Activated naive CD8-positive, alpha-beta T cell treated with anti-CD3 and anti-CD28 coated beads, Interleukin-2, amount 50 U/mL, for 24 hours (primary cell): ENCODE results near the gene GBA3.

Source experiments
- ATAC-seq: fragments of 150-1000 bp; cut with Tn5 transposase; one replicate; pipeline ENCODE4 v1.10.0; 2021
- DNase-seq: peaks from one replicate; pipeline ENCODE4 v3.0.0; 2021
- H3K27ac Mint-ChIP-seq: one replicate; pipeline ENCODE4 v1.8.0; 2021; ENCODE audit warnings: mild to moderate bottlenecking, mixed read lengths
- H3K27me3 Mint-ChIP-seq: one replicate; pipeline ENCODE4 v1.8.0; 2021; ENCODE audit warnings: mixed read lengths
- H3K36me3 Mint-ChIP-seq: one replicate; pipeline ENCODE4 v1.8.0; 2021; ENCODE audit warnings: low read depth, mixed read lengths
- H3K4me1 Mint-ChIP-seq: one replicate; pipeline ENCODE4 v1.8.0; 2021; ENCODE audit warnings: mixed read lengths
- H3K4me3 Mint-ChIP-seq: one replicate; pipeline ENCODE4 v1.8.0; 2021; ENCODE audit warnings: mild to moderate bottlenecking, moderate library complexity, mixed read lengths
- H3K9me3 Mint-ChIP-seq: one replicate; pipeline ENCODE4 v1.8.0; 2021; ENCODE audit warnings: mixed read lengths

GBA3 gene

DNA sequence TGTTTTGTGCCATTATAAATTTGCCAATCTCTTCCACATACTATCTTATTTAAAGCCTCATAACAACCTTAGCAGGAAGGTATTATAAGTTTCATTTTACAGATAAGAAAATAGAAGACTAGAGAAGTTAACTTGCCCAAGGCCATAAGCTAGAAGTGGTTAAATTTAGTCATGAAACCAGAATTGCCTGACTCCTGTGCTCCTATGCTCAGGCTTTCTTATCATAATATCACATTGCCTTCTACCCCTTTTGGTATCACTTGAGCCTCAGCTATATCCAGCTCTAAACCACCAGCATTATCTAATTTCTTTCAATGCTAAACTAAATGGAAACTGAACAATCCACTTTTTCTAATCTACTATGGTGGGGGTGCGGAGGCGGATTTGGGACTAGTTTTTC is 164.7 kb downstream of the GBA3 start:
- no peaks in the 10 kb centered on the region for H3K36me3 Mint-ChIP-seq
- H3K4me1 Mint-ChIP-seq = no peaks in the 10 kb centered on the region
- H3K27me3 Mint-ChIP-seq = no peaks in the 10 kb centered on the region
- H3K27ac Mint-ChIP-seq = no peak overlapping the region
- H3K9me3 Mint-ChIP-seq = no peaks in the 10 kb centered on the region
- ATAC-seq (no peak), DNase-seq (no peak)
- H3K4me3 Mint-ChIP-seq = no peak overlapping the region

- no peaks in the 10 kb centered on the region for H3K36me3 Mint-ChIP-seq
- no peak overlapping the region for H3K4me3 Mint-ChIP-seq
- no peaks in the 10 kb centered on the region for H3K4me1 Mint-ChIP-seq
- no peaks in the 10 kb centered on the region for H3K9me3 Mint-ChIP-seq
- H3K27ac Mint-ChIP-seq = no peak overlapping the region
- no peak for DNase-seq
- H3K27me3 Mint-ChIP-seq = no peaks in the 10 kb centered on the region
- ATAC-seq = no peak
These were observed 166.6 kb downstream of the GBA3 start for GRCh38 chr4:22859318-22859717.
